ENCODE results near the gene DDX23. TPM values are rescaled to one million over a fixed set of nuclear protein-coding genes. Genes with fewer than 3 reads are reported as not detected.

The DDX23 gene
- polyA plus RNA-seq, 1 donor (not counting 4 experiments of a cell fraction or from before 2014, with no cell fraction given), result 57.8 TPM

- H3K79me2 ChIP-seq (ENCODE audit: control insufficient read depth, insufficient read depth, low read length), result no peaks in the 10 kb centered on the region
- TF ChIP-seq CTCF (optimal IDR thresholded peaks at IDR 0.05 in 1 of 3, IDR thresholded peaks at IDR 0.05 in 1 of 3, conservative IDR thresholded peaks at IDR 0.05 in 1 of 3; ENCODE audit: extremely low read depth in 1 of 3, insufficient read depth in 2 of 3, low read length in 3 of 3), result no peak
- no peak for TF ChIP-seq EZH2 (IDR thresholded peaks at IDR 0.05; ENCODE audit: low read length)
- H2AFZ ChIP-seq (ENCODE audit: control insufficient read depth, low read length), result no peak overlapping the region
- no peak overlapping the region for H3K9ac ChIP-seq (ENCODE audit: control insufficient read depth, extremely low read depth, insufficient read depth, low read length)
- H3K36me3 ChIP-seq (ENCODE audit: control insufficient read depth in 2 of 2, extremely low read depth in 1 of 2, insufficient read depth in 2 of 2, low read length in 2 of 2), result peaks cover 36 to 49% of the 10 kb centered on the region in 2 experiments
- no peak overlapping the region for H3K27ac ChIP-seq (ENCODE audit: control insufficient read depth, insufficient read depth, low read length)
- peaks cover 2% of the 10 kb centered on the region for H3K9me1 ChIP-seq (ENCODE audit: control insufficient read depth, extremely low read depth, insufficient read depth, low read length)
- H3K27me3 ChIP-seq (ENCODE audit: control insufficient read depth, extremely low read depth, insufficient read depth, low read length), result no peaks in the 10 kb centered on the region
- no peak for FAIRE-seq
- H3K4me1 ChIP-seq (ENCODE audit: control insufficient read depth, extremely low read depth, insufficient read depth, low read length), result peaks cover 5% of the 10 kb centered on the region
- H3K4me2 ChIP-seq (ENCODE audit: control insufficient read depth, extremely low read depth, insufficient read depth, low read depth, low read length), result no peak overlapping the region
- H3K9me3 ChIP-seq (ENCODE audit: control insufficient read depth, low read depth, low read length), result no peaks in the 10 kb centered on the region
- H4K20me1 ChIP-seq (ENCODE audit: control insufficient read depth, extremely low read depth, insufficient read depth, low read length), result peaks cover 7% of the 10 kb centered on the region
- dilution Hi-C loops (cut with MboI; ENCODE audit: extremely low pct_ligation_motif_present, low sequenced_read_pairs), result no loop called here
- H3K4me3 ChIP-seq (ENCODE audit: control insufficient read depth in 2 of 3, extremely low read depth in 1 of 3, insufficient read depth in 2 of 3, low read depth in 1 of 3, low read length in 3 of 3), result no peak overlapping the region
- no peak for DNase-seq (ENCODE audit: low read depth, low spot score)
Observed at GRCh38 chr12:48828293-48828692, 23.7 kb downstream of the DDX23 start.

- H3K36me3 ChIP-seq (ENCODE audit: control insufficient read depth in 2 of 2, extremely low read depth in 1 of 2, insufficient read depth in 2 of 2, low read length in 2 of 2), result peaks cover 29 to 42% of the 10 kb centered on the region in 2 experiments
Observed at GRCh38 chr12:48827513-48828096, 24.4 kb downstream of the DDX23 start.

More at GRCh38 chr12:48827513-48828096, 24.4 kb downstream of the DDX23 start:
- Histone ChIP-seq H3K4me1 (ENCODE audit: control insufficient read depth, extremely low read depth, insufficient read depth, low read length) (peaks cover 5% of the 10 kb centered on the region), H3K9me1 (ENCODE audit: control insufficient read depth, extremely low read depth, insufficient read depth, low read length) (peaks cover 2% of the 10 kb centered on the region), H3K4me2 (ENCODE audit: control insufficient read depth, extremely low read depth, insufficient read depth, low read depth, low read length) (no peak overlapping the region), H2AFZ (ENCODE audit: control insufficient read depth, low read length) (no peak overlapping the region), H3K4me3 (ENCODE audit: control insufficient read depth in 2 of 3, extremely low read depth in 1 of 3, insufficient read depth in 2 of 3, low read depth in 1 of 3, low read length in 3 of 3) (no peak overlapping the region), H3K9me3 (ENCODE audit: control insufficient read depth, low read depth, low read length) (no peaks in the 10 kb centered on the region), H3K27ac (ENCODE audit: control insufficient read depth, insufficient read depth, low read length) (no peak overlapping the region), H3K27me3 (ENCODE audit: control insufficient read depth, extremely low read depth, insufficient read depth, low read length) (no peaks in the 10 kb centered on the region), H3K9ac (ENCODE audit: control insufficient read depth, extremely low read depth, insufficient read depth, low read length) (no peak overlapping the region), H3K79me2 (ENCODE audit: control insufficient read depth, insufficient read depth, low read length) (no peaks in the 10 kb centered on the region), H4K20me1 (ENCODE audit: control insufficient read depth, extremely low read depth, insufficient read depth, low read length) (peaks cover 7% of the 10 kb centered on the region)
- dilution Hi-C loops (cut with MboI; ENCODE audit: extremely low pct_ligation_motif_present, low sequenced_read_pairs), result no loop called here
- TF ChIP-seq EZH2 (IDR thresholded peaks at IDR 0.05; ENCODE audit: low read length) (no peak), CTCF (optimal IDR thresholded peaks at IDR 0.05 in 1 of 3, IDR thresholded peaks at IDR 0.05 in 1 of 3, conservative IDR thresholded peaks at IDR 0.05 in 1 of 3; ENCODE audit: extremely low read depth in 1 of 3, insufficient read depth in 2 of 3, low read length in 3 of 3) (no peak)
- no peak for FAIRE-seq
- DNase-seq (ENCODE audit: low read depth, low spot score), result no peak
